OCI-LY7 (cell line): ENCODE results near the gene COPE. TPM values are rescaled to one million over a fixed set of nuclear protein-coding genes. Genes with fewer than 3 reads are reported as not detected.

Source experiments
- BruUV-seq: library from RNA; stranded (reverse); fragments of 400-500 nt; replicated peaks from 2 replicates; lab custom pipeline; 2021; lab: Mats Ljungman, UMichigan
- CTCF ChIA-PET: fragments of 300-600 bp; sonication (Branson Sonifier 250); formaldehyde crosslinking; loops from one replicate; lab custom pipeline; 2022; ENCODE audit warnings: antibody characterized with exemption; ENCODE audit not compliant: unreplicated experiment; lab: Charles Lee
- POLR2A ChIA-PET: fragments of 300-600 bp; sonication (Branson Sonifier 250); formaldehyde crosslinking; loops from one replicate; lab custom pipeline; 2022; ENCODE audit warnings: antibody characterized with exemption; lab: Charles Lee
- DNase-seq: peaks from one replicate; pipeline ENCODE4 v3.0.0-alpha.2; 2015; ENCODE audit warnings: low spot score
- H2AFZ ChIP-seq: fragments of 200-600 bp; sonication (generic), shearing (Covaris generic); 2 replicates; pipeline ENCODE4 v1.6.1; 2014; ENCODE audit warnings: mild to moderate bottlenecking, antibody characterized with exemption, low read length, moderate library complexity
- H3K27ac ChIP-seq: fragments of 200-600 bp; sonication (generic); 2 replicates; pipeline ENCODE4 v1.5.1; 2014; ENCODE audit warnings: mixed run types, low read depth, mild to moderate bottlenecking, moderate library complexity, low read length, inconsistent platforms; ENCODE audit not compliant: poor library complexity, severe bottlenecking
- H3K36me3 ChIP-seq: fragments of 200-600 bp; sonication (generic); 2 replicates; pipeline ENCODE4 v1.6.1; 2014; ENCODE audit warnings: mild to moderate bottlenecking, antibody characterized with exemption, low read length, moderate library complexity, mixed read lengths; ENCODE audit not compliant: insufficient read depth
- H3K4me1 ChIP-seq: fragments of 200-600 bp; sonication (generic); 2 replicates; pipeline ENCODE4 v1.5.1; 2014; ENCODE audit warnings: mild to moderate bottlenecking, low read length; ENCODE audit not compliant: insufficient read depth, poor library complexity, severe bottlenecking
- H3K4me2 ChIP-seq: fragments of 200-600 bp; sonication (generic); 2 replicates; pipeline ENCODE4 v1.6.1; 2014; ENCODE audit warnings: mild to moderate bottlenecking, low read length
- H3K4me3 ChIP-seq: fragments of 200-600 bp; sonication (generic); 2 replicates; pipeline ENCODE4 v1.5.1; 2014; ENCODE audit warnings: mild to moderate bottlenecking, low read depth, low read length; ENCODE audit not compliant: poor library complexity, severe bottlenecking
- H3K79me2 ChIP-seq: fragments of 200-600 bp; sonication (generic); 2 replicates; pipeline ENCODE4 v1.6.1; 2016; ENCODE audit warnings: low read depth, mild to moderate bottlenecking, low read length, moderate library complexity, mixed read lengths; ENCODE audit not compliant: insufficient read depth
- H3K9me2 ChIP-seq: fragments of 200-600 bp; sonication (generic); 2 replicates; pipeline ENCODE4 v1.6.1; 2016; ENCODE audit warnings: mild to moderate bottlenecking, low read length, mixed read lengths; ENCODE audit not compliant: insufficient read depth
- H3K9me3 ChIP-seq: fragments of 200-600 bp; sonication (generic); 2 replicates; pipeline ENCODE4 v1.6.1; 2014; ENCODE audit warnings: mild to moderate bottlenecking, mixed run types, low read length, mixed read lengths
- H4K20me1 ChIP-seq: fragments of 200-600 bp; sonication (generic); 2 replicates; pipeline ENCODE4 v1.6.1; 2014; ENCODE audit warnings: mild to moderate bottlenecking, antibody characterized with exemption, low read length, moderate library complexity, mixed read lengths; ENCODE audit not compliant: insufficient read depth
- CTCF ChIP-seq: fragments of 200-600 bp; sonication (generic); conservative IDR thresholded peaks from 2 replicates; pipeline ENCODE4 v1.5.1; 2014; ENCODE audit warnings: mild to moderate bottlenecking, antibody characterized with exemption, low read length, moderate library complexity, mixed read lengths
- EZH2phosphoT487 ChIP-seq: fragments of 200-600 bp; sonication (generic); IDR thresholded peaks from 2 replicates; pipeline ENCODE4 v1.6.1; 2018; ENCODE audit warnings: low read depth, borderline replicate concordance, mild to moderate bottlenecking, mixed run types, antibody characterized with exemption, low read length, moderate library complexity, mixed read lengths
- intact Hi-C: fragments of 100-400 bp; cut with micrococcal nuclease; formaldehyde crosslinking; loops from one replicate; pipeline ENCODE4 v1.10.0; 2022; ENCODE audit not compliant: unreplicated experiment
- total RNA-seq, 2 experiments: library from RNA; depleted of rRNA in 1 of 2; stranded (reverse); fragments of >200 nt in 1 of 2; shearing (Covaris generic) in 1 of 2; gene quantifications; 2 replicates each; pipeline ENCODE4 v1.2.3, GENCODE V29; 2014 to 2022

COPE gene
- total RNA-seq, 2 experiments from 2014 or later: 255 to 256 TPM

GRCh38 chr19:18858906-18859646, 60.1 kb downstream of the COPE start:
- no peak overlapping the region for H3K27ac ChIP-seq
- H2AFZ ChIP-seq: no peak overlapping the region
- no peak for DNase-seq
- no peaks in the 10 kb centered on the region for H3K79me2 ChIP-seq
- no peaks in the 10 kb centered on the region for H3K9me2 ChIP-seq
- POLR2A ChIA-PET: interaction anchor here (1.1 to 1.2 kb wide), 2 partner anchors 12 to 17 kb away, joined by 3 read pairs; no protein-coding TSS in a partner anchor
- H3K9me3 ChIP-seq: no peaks in the 10 kb centered on the region
- no peak overlapping the region for H3K4me2 ChIP-seq
- H3K36me3 ChIP-seq: peaks cover 100% of the 10 kb centered on the region
- BruUV-seq: TSS peak; percentile 43
- CTCF ChIA-PET: no interaction called here
- intact Hi-C loops: no loop called here
- H3K4me3 ChIP-seq: no peak overlapping the region
- TF ChIP-seq EZH2phosphoT487: no peak
- no peak for TF ChIP-seq CTCF
- H3K4me1 ChIP-seq: peaks cover 5% of the 10 kb centered on the region
- H4K20me1 ChIP-seq: 0 out of 2 replicates have a peak, but pooled peaks cover 4% of the 10 kb centered on the region

GRCh38 chr19:18857223-18857622, 62.0 kb downstream of the COPE start:
- no peak for DNase-seq
- Histone ChIP-seq H3K4me1 (peaks cover 5% of the 10 kb centered on the region), H2AFZ (no peak overlapping the region), H3K27ac (no peak overlapping the region), H3K36me3 (peaks cover 100% of the 10 kb centered on the region), H3K9me2 (no peaks in the 10 kb centered on the region), H4K20me1 (0 out of 2 replicates have a peak, but pooled peaks cover 4% of the 10 kb centered on the region), H3K9me3 (no peaks in the 10 kb centered on the region), H3K79me2 (no peaks in the 10 kb centered on the region), H3K4me3 (no peak overlapping the region), H3K4me2 (no peak overlapping the region)
- no TSS peak for BruUV-seq
- ChIA-PET POLR2A (interaction anchor here (0.5 kb wide), 1 partner anchor 1526 kb away, joined by 3 read pairs; no protein-coding TSS in a partner anchor), CTCF (no interaction called here)
- no peak for TF ChIP-seq EZH2phosphoT487
- TF ChIP-seq CTCF: no peak
- intact Hi-C loops: no loop called here
